ENCODE measurements around the gene LPIN2. TPM values are rescaled to one million over a fixed set of nuclear protein-coding genes. Genes with fewer than 3 reads are reported as not detected.
"Not testable (repeated sequence)": the region's sequence is repeated elsewhere in the genome, so short reads cannot be mapped to it uniquely, and the experiment has no call there.

The LPIN2 gene
- total RNA-seq, 2 donors from 2014 or later: 57.8 to 80.3 TPM

- Mint-ChIP-seq H3K4me3 (no peak overlapping the region), H3K27me3 (no peaks in the 10 kb centered on the region), H3K4me1 (ENCODE audit: low read depth in 2 of 2) (peaks cover 33 to 36% of the 10 kb centered on the region in 2 donors), H3K9me3 (no peaks in the 10 kb centered on the region), H3K36me3 (peaks cover 20% of the 10 kb centered on the region), H3K27ac (no peak overlapping the region)
- ATAC-seq (no peak), DNase-seq (ENCODE audit: low spot score) (no peak)
These were observed 4.4 kb downstream of the LPIN2 start for GRCh38 chr18:3008541-3008940.

- no peak for ATAC-seq
These were observed 5.5 kb downstream of the LPIN2 start for GRCh38 chr18:3007491-3007890.

GRCh38 chr18:3005462-3005861, 7.5 kb downstream of the LPIN2 start:
- Mint-ChIP-seq H3K36me3 (peaks cover 27% of the 10 kb centered on the region), H3K9me3 (no peaks in the 10 kb centered on the region), H3K4me3 (no peak overlapping the region), H3K27ac (peak overlapping the region in 1 of 2 donors; percentile 64), H3K4me1 (ENCODE audit: low read depth in 2 of 2) (peaks cover 19 to 23% of the 10 kb centered on the region in 2 donors), H3K27me3 (no peaks in the 10 kb centered on the region)
- ATAC-seq (no peak), DNase-seq (ENCODE audit: low spot score) (no peak)

More at GRCh38 chr18:3007491-3007890, 5.5 kb downstream of the LPIN2 start:
- H3K4me1 Mint-ChIP-seq (ENCODE audit: low read depth in 2 of 2): peaks cover 33 to 36% of the 10 kb centered on the region in 2 donors
- H3K4me3 Mint-ChIP-seq: no peak overlapping the region
- H3K9me3 Mint-ChIP-seq: no peaks in the 10 kb centered on the region
- DNase-seq (ENCODE audit: low spot score): no peak
- H3K27me3 Mint-ChIP-seq: no peaks in the 10 kb centered on the region
- H3K36me3 Mint-ChIP-seq: peaks cover 20% of the 10 kb centered on the region
- no peak overlapping the region for H3K27ac Mint-ChIP-seq

- not testable (repeated sequence) for ATAC-seq
- peaks cover 20% of the 10 kb centered on the region for H3K36me3 Mint-ChIP-seq
These were observed 9.2 kb downstream of the LPIN2 start for GRCh38 chr18:3003766-3004165.

GRCh38 chr18:3002732-3003131, 10.2 kb downstream of the LPIN2 start:
- no peaks in the 10 kb centered on the region for H3K9me3 Mint-ChIP-seq
- DNase-seq (ENCODE audit: low spot score) (no peak), ATAC-seq (no peak)
- peaks cover 29 to 32% of the 10 kb centered on the region in 2 donors for H3K4me1 Mint-ChIP-seq (ENCODE audit: low read depth in 2 of 2)
- H3K4me3 Mint-ChIP-seq: no peak overlapping the region
- H3K36me3 Mint-ChIP-seq: peaks cover 16% of the 10 kb centered on the region
- no peaks in the 10 kb centered on the region for H3K27me3 Mint-ChIP-seq
- H3K27ac Mint-ChIP-seq: no peak overlapping the region

More at GRCh38 chr18:3003766-3004165, 9.2 kb downstream of the LPIN2 start:
- peaks cover 19 to 25% of the 10 kb centered on the region in 2 donors for H3K4me1 Mint-ChIP-seq (ENCODE audit: low read depth in 2 of 2)
- not testable (repeated sequence) for DNase-seq (ENCODE audit: low spot score); H3K4me3 Mint-ChIP-seq; H3K27me3 Mint-ChIP-seq; H3K27ac Mint-ChIP-seq; H3K9me3 Mint-ChIP-seq

- ATAC-seq: no peak
- Mint-ChIP-seq H3K27me3 (no peaks in the 10 kb centered on the region), H3K36me3 (peaks cover 7% of the 10 kb centered on the region), H3K9me3 (no peaks in the 10 kb centered on the region), H3K4me3 (peak overlapping the region; percentile 40), H3K4me1 (ENCODE audit: low read depth in 2 of 2) (peaks cover 41 to 45% of the 10 kb centered on the region in 2 donors), H3K27ac (peak overlapping the region; percentile 58 to 84)
- no peak for DNase-seq (ENCODE audit: low spot score)
These were observed 14.3 kb downstream of the LPIN2 start for GRCh38 chr18:2998644-2999043.

- Mint-ChIP-seq H3K36me3 (peaks cover 7% of the 10 kb centered on the region), H3K4me3 (peak overlapping the region; percentile 40), H3K4me1 (ENCODE audit: low read depth in 2 of 2) (peaks cover 47 to 50% of the 10 kb centered on the region in 2 donors), H3K27ac (peak overlapping the region; percentile 58 to 84), H3K27me3 (no peaks in the 10 kb centered on the region), H3K9me3 (no peaks in the 10 kb centered on the region)
- DNase-seq (ENCODE audit: low spot score) (no peak), ATAC-seq (no peak)
These were observed 14.9 kb downstream of the LPIN2 start for GRCh38 chr18:2997846-2998564.

GRCh38 chr18:2997429-2997828, 15.5 kb downstream of the LPIN2 start:
- peak overlapping the region; percentile 40 for H3K4me3 Mint-ChIP-seq
- no peaks in the 10 kb centered on the region for H3K27me3 Mint-ChIP-seq
- ATAC-seq (peak in 1 of 2 donors; percentile 49), DNase-seq (ENCODE audit: low spot score) (no peak)
- H3K9me3 Mint-ChIP-seq: no peaks in the 10 kb centered on the region
- H3K27ac Mint-ChIP-seq: peak overlapping the region; percentile 58 to 84
- peaks cover 7% of the 10 kb centered on the region for H3K36me3 Mint-ChIP-seq
- H3K4me1 Mint-ChIP-seq (ENCODE audit: low read depth in 2 of 2): peaks cover 50 to 52% of the 10 kb centered on the region in 2 donors

GRCh38 chr18:2994603-2995432, 18.1 kb downstream of the LPIN2 start:
- DNase-seq (ENCODE audit: low spot score) (peak; percentile 68), ATAC-seq (peak; percentile 89)
- no peaks in the 10 kb centered on the region for H3K36me3 Mint-ChIP-seq
- H3K4me3 Mint-ChIP-seq: no peak overlapping the region
- peak overlapping the region in 1 of 2 donors; percentile 65 for H3K27ac Mint-ChIP-seq
- H3K4me1 Mint-ChIP-seq (ENCODE audit: low read depth in 2 of 2): peaks cover 61 to 63% of the 10 kb centered on the region in 2 donors
- H3K9me3 Mint-ChIP-seq: no peaks in the 10 kb centered on the region
- H3K27me3 Mint-ChIP-seq: no peaks in the 10 kb centered on the region

- peak in 1 of 2 donors; percentile 52 for ATAC-seq
These were observed 18.8 kb downstream of the LPIN2 start for GRCh38 chr18:2994020-2994589.

GRCh38 chr18:2992995-2993877, 19.7 kb downstream of the LPIN2 start:
- Mint-ChIP-seq H3K4me1 (ENCODE audit: low read depth in 2 of 2) (peaks cover 49 to 51% of the 10 kb centered on the region in 2 donors), H3K4me3 (peak overlapping the region; percentile 0), H3K27ac (peak overlapping the region in 1 of 2 donors; percentile 83), H3K9me3 (no peaks in the 10 kb centered on the region), H3K27me3 (no peaks in the 10 kb centered on the region), H3K36me3 (no peaks in the 10 kb centered on the region)
- DNase-seq (ENCODE audit: low spot score): no peak
- ATAC-seq: peak in 1 of 2 donors; percentile 35

More at GRCh38 chr18:2994020-2994589, 18.8 kb downstream of the LPIN2 start:
- Mint-ChIP-seq H3K4me3 (no peak overlapping the region), H3K27me3 (no peaks in the 10 kb centered on the region), H3K4me1 (ENCODE audit: low read depth in 2 of 2) (peaks cover 57% of the 10 kb centered on the region in 2 donors), H3K27ac (peak overlapping the region in 1 of 2 donors; percentile 65), H3K9me3 (no peaks in the 10 kb centered on the region), H3K36me3 (no peaks in the 10 kb centered on the region)
- DNase-seq (ENCODE audit: low spot score): no peak

GRCh38 chr18:2990956-2991640, 21.8 kb downstream of the LPIN2 start:
- ATAC-seq: no peak
- no peaks in the 10 kb centered on the region for H3K27me3 Mint-ChIP-seq
- DNase-seq (ENCODE audit: low spot score): no peak
- peaks cover 39 to 40% of the 10 kb centered on the region in 2 donors for H3K4me1 Mint-ChIP-seq (ENCODE audit: low read depth in 2 of 2)
- no peaks in the 10 kb centered on the region for H3K36me3 Mint-ChIP-seq
- H3K27ac Mint-ChIP-seq: peak overlapping the region in 1 of 2 donors; percentile 78
- no peak overlapping the region for H3K4me3 Mint-ChIP-seq
- H3K9me3 Mint-ChIP-seq: no peaks in the 10 kb centered on the region
